ENCODE data around the gene MTA3.
A peak's percentile ranks its signal among the peaks of the same experiment; 100 is the strongest.

The MTA3 gene

DNA sequence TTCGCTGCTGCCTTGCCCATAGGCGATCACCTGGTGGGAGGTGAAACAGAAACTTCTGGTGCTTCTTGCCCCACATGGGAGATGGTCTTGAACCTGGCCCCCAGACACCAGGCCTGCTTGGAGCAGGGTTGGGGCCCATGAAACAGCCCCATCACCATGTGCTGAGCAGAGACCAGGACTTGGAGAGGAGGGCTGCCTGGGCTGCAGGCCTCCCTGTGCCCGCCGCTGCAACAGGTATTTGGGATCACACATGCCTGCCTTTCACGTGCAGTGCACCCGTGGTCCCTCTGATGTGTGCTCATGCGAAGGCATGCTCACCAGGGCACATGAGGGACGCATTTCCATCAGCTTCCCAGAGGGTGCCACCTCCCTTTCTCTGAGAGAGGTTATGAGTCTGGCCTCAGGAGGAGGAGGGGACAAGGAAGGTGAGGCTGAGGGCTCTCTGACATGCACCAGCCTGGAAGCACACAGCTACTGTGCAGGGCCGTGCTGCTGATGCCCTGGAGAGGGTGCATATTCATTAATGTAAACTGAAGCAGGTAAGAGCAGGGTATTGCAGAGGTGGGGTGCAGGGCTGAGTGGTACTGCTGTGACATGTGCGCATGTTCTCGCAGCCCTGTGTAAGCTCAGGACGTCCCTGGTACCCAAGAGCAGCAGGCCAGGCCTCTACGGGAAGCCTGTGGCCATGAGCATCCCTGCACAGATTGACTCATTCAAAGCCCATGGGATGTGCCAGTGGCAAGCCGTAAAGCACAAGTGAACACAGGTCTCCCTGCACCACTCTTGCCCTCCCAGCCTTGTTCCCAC, 199.7 kb downstream of the MTA3 start:
- Histone ChIP-seq H3K27me3 (ENCODE audit: control insufficient read depth in 1 of 2, insufficient read depth in 2 of 2, low read length in 2 of 2) (no peaks in the 10 kb centered on the region), H3K27ac (ENCODE audit: low read depth, low read length) (no peak overlapping the region), H3K36me3 (ENCODE audit: insufficient read depth, low read length) (no peaks in the 10 kb centered on the region), H3K4me1 (ENCODE audit: insufficient read depth, low read length) (no peaks in the 10 kb centered on the region), H3K9ac (ENCODE audit: low read length) (no peak overlapping the region), H3K4me3 (ENCODE audit: low read depth in 1 of 2, low read length in 2 of 2) (no peak overlapping the region), H3K9me3 (ENCODE audit: low read length) (no peaks in the 10 kb centered on the region)

DNA sequence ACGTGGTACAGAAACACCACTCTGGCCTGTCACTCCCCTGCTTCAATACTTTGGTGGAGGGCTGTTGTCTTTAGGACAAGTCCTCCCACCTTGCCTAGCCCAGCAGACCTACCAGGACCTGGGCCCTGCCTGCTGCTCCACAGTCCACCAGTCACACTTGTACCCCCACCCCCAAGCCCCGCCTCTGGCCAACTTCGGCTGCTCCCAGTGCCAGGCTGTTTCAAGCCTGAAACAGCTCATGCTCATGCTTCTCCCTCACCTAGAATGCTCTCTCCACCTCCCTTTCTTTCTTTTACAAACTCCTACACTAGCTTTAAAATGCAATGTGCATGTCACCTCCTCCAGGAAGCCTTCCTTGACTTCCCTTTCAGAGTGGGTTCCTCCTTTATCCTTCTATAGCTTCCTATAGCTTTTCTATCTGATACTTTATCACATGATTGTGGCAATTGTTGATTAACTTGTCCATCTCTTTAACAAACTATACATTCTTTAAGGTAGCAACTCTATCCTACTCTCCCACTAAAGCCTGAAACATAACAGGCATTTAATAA, 200.3 kb downstream of the MTA3 start:
- H3K9ac ChIP-seq (ENCODE audit: low read length), result no peak overlapping the region
- no peaks in the 10 kb centered on the region for H3K36me3 ChIP-seq (ENCODE audit: insufficient read depth, low read length)
- no peaks in the 10 kb centered on the region for H3K9me3 ChIP-seq (ENCODE audit: low read length)
- no peak overlapping the region for H3K27ac ChIP-seq (ENCODE audit: low read depth, low read length)
- no peaks in the 10 kb centered on the region for H3K4me1 ChIP-seq (ENCODE audit: insufficient read depth, low read length)
- H3K4me3 ChIP-seq (ENCODE audit: low read depth in 1 of 2, low read length in 2 of 2), result no peak overlapping the region
- H3K27me3 ChIP-seq (ENCODE audit: control insufficient read depth in 1 of 2, insufficient read depth in 2 of 2, low read length in 2 of 2), result no peaks in the 10 kb centered on the region

DNA sequence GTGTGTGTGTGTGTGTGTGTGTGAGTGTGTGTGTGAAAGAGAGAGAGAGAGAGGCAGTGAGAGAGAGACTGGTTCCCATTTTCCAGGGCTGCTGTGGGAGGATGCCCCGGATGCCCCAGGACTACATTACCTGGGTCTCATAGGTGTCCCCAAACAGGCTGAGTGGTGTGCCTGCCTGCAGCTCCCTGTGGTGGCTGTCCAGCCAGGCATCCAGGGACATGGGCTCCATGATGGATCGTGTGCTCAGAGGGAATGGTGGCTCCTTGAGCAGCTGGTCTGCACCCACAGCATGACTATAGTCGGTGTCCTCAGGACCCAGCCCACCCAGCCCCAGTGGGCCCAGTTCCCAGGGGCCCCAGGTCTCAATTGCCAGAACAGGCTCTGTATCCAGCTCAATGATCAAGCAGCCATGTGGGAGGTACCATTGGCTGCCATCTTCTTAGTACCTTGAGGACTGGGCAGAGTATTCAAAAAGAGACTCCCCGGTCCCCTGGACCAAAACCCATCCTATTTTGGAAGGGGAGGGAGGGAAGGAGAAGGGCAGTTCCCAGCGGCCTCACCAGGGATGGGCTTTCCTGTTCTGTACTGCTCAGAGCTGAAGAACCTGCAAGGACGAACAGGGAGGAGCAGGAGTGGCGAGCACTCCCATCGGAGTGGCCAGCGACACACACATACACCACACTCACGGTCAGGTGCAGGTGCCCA, 201.3 kb downstream of the MTA3 start:
- Histone ChIP-seq H3K27ac (ENCODE audit: low read depth, low read length) (no peak overlapping the region), H3K9ac (ENCODE audit: low read length) (no peak overlapping the region), H3K27me3 (ENCODE audit: control insufficient read depth in 1 of 2, insufficient read depth in 2 of 2, low read length in 2 of 2) (no peaks in the 10 kb centered on the region), H3K4me1 (ENCODE audit: insufficient read depth, low read length) (no peaks in the 10 kb centered on the region), H3K36me3 (ENCODE audit: insufficient read depth, low read length) (no peaks in the 10 kb centered on the region), H3K9me3 (ENCODE audit: low read length) (no peaks in the 10 kb centered on the region), H3K4me3 (ENCODE audit: low read depth in 1 of 2, low read length in 2 of 2) (no peak overlapping the region)

DNA sequence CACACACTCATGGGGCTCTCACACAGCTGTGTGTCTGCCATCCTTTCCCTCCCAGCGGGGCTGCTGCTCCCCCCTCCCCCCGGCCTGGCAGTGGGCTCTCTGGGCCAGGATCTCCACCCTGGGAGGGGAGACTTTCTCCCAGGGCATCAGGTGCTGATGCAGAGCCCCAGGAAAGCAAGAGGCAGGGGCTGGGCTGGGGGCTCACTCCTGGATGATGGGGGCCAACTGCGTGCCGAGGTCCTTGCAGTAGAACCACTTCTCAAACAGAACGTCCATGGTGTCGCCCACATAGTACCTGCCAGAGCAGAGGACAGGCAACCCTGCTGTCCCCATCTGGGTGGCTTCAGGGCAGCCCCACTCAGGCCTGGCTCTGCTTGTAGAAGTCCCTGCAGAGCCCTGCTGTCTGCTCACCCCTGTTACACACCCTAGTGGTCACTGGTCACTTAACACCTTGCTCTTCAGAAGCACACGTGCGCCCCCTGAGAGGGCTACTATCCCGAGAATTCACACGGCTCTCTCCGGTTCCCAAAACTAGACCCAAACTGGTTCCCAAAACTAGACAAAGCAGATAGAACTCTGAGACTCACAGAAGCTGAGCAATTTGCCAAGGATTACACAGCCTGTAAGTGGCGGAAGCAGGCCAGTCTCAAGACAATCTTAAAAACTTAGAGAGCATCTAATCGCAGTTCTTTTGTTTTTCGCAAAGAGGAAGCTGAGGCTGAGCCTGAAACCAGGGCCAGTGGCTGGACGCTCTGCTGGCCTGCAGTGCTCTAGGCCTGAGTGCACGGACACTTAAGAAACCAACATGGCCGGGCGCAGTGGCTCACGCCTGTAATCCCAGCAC, 202.1 kb downstream of the MTA3 start:
- Histone ChIP-seq H3K4me1 (ENCODE audit: insufficient read depth, low read length) (no peaks in the 10 kb centered on the region), H3K9ac (ENCODE audit: low read length) (no peak overlapping the region), H3K9me3 (ENCODE audit: low read length) (no peaks in the 10 kb centered on the region), H3K4me3 (ENCODE audit: low read depth in 1 of 2, low read length in 2 of 2) (no peak overlapping the region), H3K36me3 (ENCODE audit: insufficient read depth, low read length) (no peaks in the 10 kb centered on the region), H3K27me3 (ENCODE audit: control insufficient read depth in 1 of 2, insufficient read depth in 2 of 2, low read length in 2 of 2) (no peaks in the 10 kb centered on the region), H3K27ac (ENCODE audit: low read depth, low read length) (no peak overlapping the region)

DNA sequence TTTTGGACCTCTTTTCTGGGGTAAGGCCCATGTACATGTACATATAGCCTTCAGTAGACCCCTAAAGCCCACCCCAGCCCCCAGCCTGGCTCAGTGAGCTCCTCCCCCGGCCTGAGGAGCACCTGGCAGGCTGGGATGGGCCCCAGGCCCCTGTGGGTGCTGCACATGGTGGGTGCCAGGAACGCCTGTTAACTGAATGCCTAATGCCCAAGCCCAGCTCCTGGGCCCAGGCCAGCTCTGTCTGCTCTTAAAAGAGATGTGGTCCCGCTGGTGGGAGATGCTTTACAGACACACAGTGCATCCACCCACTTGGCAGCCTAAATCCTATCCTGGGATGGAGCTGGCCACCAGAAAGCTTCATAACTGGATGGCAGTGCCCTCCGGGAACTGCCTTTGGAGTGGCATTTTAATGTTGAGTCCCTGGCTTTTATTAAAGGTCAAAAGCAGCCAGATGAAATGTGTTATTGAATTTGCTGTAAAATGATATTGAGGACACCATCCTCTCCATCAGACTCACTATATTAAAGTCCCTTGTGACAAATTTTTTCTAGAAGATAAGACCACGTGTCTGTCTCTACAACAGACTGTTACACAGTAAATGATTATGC, 203.2 kb downstream of the MTA3 start:
- Histone ChIP-seq H3K4me3 (ENCODE audit: low read depth in 1 of 2, low read length in 2 of 2) (no peak overlapping the region), H3K9ac (ENCODE audit: low read length) (no peak overlapping the region), H3K27me3 (ENCODE audit: control insufficient read depth in 1 of 2, insufficient read depth in 2 of 2, low read length in 2 of 2) (no peaks in the 10 kb centered on the region), H3K27ac (ENCODE audit: low read depth, low read length) (peak overlapping the region; percentile 63), H3K9me3 (ENCODE audit: low read length) (no peaks in the 10 kb centered on the region), H3K36me3 (ENCODE audit: insufficient read depth, low read length) (no peaks in the 10 kb centered on the region), H3K4me1 (ENCODE audit: insufficient read depth, low read length) (no peaks in the 10 kb centered on the region)

DNA sequence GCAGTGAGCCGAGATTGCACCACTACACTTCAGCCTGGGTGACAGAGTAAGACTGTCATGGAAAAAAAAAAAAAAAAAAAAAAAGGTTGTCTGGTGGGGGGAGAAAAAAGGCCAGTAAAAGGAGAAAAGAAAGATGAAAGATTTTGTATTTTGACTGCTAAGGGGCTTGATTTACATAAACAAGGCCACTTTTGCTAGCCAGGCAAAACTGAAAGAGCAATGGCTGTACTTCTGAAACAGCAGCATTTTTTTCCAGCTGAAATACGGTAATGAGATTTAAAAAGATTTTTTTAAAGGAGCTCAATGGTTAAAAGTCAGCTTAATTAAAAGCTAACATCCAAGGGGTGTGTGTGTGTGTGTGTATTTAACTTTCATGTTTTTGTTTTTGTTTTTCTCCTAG, 206.8 kb downstream of the MTA3 start:
- H3K4me1 ChIP-seq (ENCODE audit: insufficient read depth, low read length), result no peaks in the 10 kb centered on the region
- H3K9ac ChIP-seq (ENCODE audit: low read length), result no peak overlapping the region
- no peaks in the 10 kb centered on the region for H3K27me3 ChIP-seq (ENCODE audit: control insufficient read depth in 1 of 2, insufficient read depth in 2 of 2, low read length in 2 of 2)
- H3K36me3 ChIP-seq (ENCODE audit: insufficient read depth, low read length), result no peaks in the 10 kb centered on the region
- H3K27ac ChIP-seq (ENCODE audit: low read depth, low read length), result no peak overlapping the region
- no peak overlapping the region for H3K4me3 ChIP-seq (ENCODE audit: low read depth in 1 of 2, low read length in 2 of 2)
- no peaks in the 10 kb centered on the region for H3K9me3 ChIP-seq (ENCODE audit: low read length)

DNA sequence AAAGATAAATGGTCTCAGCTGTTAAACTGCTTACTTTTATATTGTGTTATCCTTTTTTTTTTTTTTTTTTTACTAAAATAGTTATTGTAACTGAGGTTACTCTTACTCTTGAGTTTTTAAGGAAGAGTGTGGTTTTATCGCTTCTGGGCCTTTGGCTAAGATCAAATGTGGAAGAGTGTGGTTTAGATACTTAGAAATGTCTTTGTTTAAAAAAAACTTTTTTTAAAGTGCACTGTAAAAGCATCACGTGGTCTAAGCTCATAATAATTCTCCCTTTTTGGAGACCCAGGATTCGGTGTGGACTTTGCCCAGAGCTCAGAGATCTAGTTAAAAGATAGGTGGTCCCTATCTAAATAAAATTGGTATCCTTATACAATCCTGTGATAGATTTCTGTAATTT, 207.4 kb downstream of the MTA3 start:
- H3K4me3 ChIP-seq (ENCODE audit: low read depth in 1 of 2, low read length in 2 of 2), result no peak overlapping the region
- no peak overlapping the region for H3K9ac ChIP-seq (ENCODE audit: low read length)
- H3K4me1 ChIP-seq (ENCODE audit: insufficient read depth, low read length), result no peaks in the 10 kb centered on the region
- H3K9me3 ChIP-seq (ENCODE audit: low read length), result no peaks in the 10 kb centered on the region
- no peak overlapping the region for H3K27ac ChIP-seq (ENCODE audit: low read depth, low read length)
- no peaks in the 10 kb centered on the region for H3K36me3 ChIP-seq (ENCODE audit: insufficient read depth, low read length)
- H3K27me3 ChIP-seq (ENCODE audit: control insufficient read depth in 1 of 2, insufficient read depth in 2 of 2, low read length in 2 of 2), result no peaks in the 10 kb centered on the region

DNA sequence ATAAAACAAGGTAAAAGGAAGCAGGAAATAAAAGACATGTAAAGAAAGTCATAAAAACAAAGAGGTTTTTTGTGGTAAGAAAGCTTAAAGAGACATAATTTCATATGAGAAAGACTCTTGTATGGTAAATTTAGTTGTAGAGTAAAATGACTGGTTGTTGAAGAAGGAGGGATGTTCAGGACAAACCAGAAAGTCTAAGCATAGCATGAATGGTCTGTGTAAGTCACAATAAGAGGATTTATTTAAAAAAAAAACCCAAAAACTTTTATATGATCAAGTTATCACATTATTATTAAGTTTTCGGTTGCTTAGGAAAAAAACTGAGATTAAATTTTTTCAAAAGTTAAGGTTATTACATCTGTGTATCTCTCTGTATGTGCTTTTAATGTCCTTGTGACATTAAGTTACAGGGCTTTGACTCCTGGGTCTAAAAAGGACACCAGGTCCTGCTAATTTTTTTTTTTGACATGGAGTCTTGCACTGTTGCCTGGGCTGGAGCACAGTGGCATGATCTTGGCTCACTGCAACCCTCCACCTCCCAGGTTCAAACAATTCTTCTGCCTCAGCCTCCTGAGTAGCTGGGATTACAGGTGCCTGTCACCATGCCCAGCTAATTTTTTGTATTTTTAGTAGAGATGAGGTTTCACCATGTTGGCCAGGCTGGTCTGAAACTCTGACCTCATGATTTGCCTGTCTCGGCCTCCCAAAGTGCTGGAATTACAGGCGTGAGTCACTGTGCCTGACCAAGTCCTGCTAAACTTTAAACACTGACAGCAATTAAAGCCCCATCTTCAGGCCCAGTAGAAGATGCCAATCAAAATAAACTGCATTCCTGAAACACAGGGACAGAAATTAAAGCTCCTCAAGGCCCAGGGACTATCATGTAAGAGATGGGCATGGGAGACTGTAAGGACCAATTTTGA, 209.7 kb downstream of the MTA3 start:
- H3K9ac ChIP-seq (ENCODE audit: low read length), result no peak overlapping the region
- no peaks in the 10 kb centered on the region for H3K27me3 ChIP-seq (ENCODE audit: control insufficient read depth in 1 of 2, insufficient read depth in 2 of 2, low read length in 2 of 2)
- no peak overlapping the region for H3K27ac ChIP-seq (ENCODE audit: low read depth, low read length)
- no peaks in the 10 kb centered on the region for H3K9me3 ChIP-seq (ENCODE audit: low read length)
- no peaks in the 10 kb centered on the region for H3K36me3 ChIP-seq (ENCODE audit: insufficient read depth, low read length)
- no peaks in the 10 kb centered on the region for H3K4me1 ChIP-seq (ENCODE audit: insufficient read depth, low read length)
- H3K4me3 ChIP-seq (ENCODE audit: low read depth in 1 of 2, low read length in 2 of 2), result no peak overlapping the region

DNA sequence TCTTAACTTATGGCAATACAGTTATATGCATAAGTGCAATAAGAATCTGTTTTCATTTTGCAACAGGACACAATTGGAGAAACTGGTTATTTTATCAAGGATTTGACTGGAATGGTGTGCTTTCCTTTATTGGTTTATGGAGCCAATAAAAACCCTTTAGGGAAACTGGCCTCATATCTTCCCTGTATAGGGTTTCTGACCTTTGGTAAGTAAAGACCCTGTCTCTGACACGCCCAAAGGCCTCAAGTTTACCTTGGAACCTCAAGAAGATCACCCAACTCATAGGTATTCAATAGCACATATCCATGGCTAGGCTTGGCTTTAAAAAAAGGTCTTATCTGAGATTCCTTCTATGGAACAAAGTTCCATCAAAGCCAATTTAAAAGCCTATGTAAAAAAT, 212.7 kb downstream of the MTA3 start:
- no peaks in the 10 kb centered on the region for H3K36me3 ChIP-seq (ENCODE audit: insufficient read depth, low read length)
- no peak overlapping the region for H3K9ac ChIP-seq (ENCODE audit: low read length)
- no peak overlapping the region for H3K4me3 ChIP-seq (ENCODE audit: low read depth in 1 of 2, low read length in 2 of 2)
- H3K9me3 ChIP-seq (ENCODE audit: low read length), result no peaks in the 10 kb centered on the region
- no peaks in the 10 kb centered on the region for H3K27me3 ChIP-seq (ENCODE audit: control insufficient read depth in 1 of 2, insufficient read depth in 2 of 2, low read length in 2 of 2)
- H3K27ac ChIP-seq (ENCODE audit: low read depth, low read length), result no peak overlapping the region
- no peaks in the 10 kb centered on the region for H3K4me1 ChIP-seq (ENCODE audit: insufficient read depth, low read length)

DNA sequence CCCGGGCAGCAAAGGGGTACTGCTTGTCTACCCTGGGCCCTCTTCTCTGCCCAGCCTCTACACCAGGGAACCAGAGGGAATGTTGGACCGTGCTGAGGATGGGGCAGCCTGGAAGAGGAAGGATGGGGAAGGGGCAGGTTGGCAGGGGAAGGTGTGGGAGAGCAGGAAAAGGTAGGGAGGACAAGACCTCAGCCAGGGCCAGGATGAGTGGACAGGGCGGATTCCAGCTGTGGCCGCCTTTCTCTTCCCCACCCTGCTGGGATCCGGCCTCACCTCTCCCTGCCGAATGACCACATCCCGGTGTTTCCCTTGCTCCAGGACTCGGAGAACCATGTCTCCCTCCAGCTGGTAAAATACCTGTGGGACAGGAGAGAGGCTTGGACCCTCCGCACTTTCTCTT, 215.1 kb downstream of the MTA3 start:
- no peak overlapping the region for H3K9ac ChIP-seq (ENCODE audit: low read length)
- H3K36me3 ChIP-seq (ENCODE audit: insufficient read depth, low read length), result peaks cover 7% of the 10 kb centered on the region
- no peak overlapping the region for H3K4me3 ChIP-seq (ENCODE audit: low read depth in 1 of 2, low read length in 2 of 2)
- no peaks in the 10 kb centered on the region for H3K27me3 ChIP-seq (ENCODE audit: control insufficient read depth in 1 of 2, insufficient read depth in 2 of 2, low read length in 2 of 2)
- H3K27ac ChIP-seq (ENCODE audit: low read depth, low read length), result no peak overlapping the region
- no peaks in the 10 kb centered on the region for H3K4me1 ChIP-seq (ENCODE audit: insufficient read depth, low read length)
- H3K9me3 ChIP-seq (ENCODE audit: low read length), result no peaks in the 10 kb centered on the region
